Measurements from ENCODE around the gene CCNY. TPM values are rescaled to one million over a fixed set of nuclear protein-coding genes. Genes with fewer than 3 reads are reported as not detected.
A peak's percentile ranks its signal among the peaks of the same experiment; 100 is the strongest.

Gene CCNY
- total RNA-seq, 1 donor from 2014 or later: 68.7 TPM

- Mint-ChIP-seq H3K36me3 (ENCODE audit: low read depth) (peaks cover 6% of the 10 kb centered on the region), H3K4me1 (ENCODE audit: low read depth) (peaks cover 31% of the 10 kb centered on the region), H3K4me3 (ENCODE audit: unreplicated experiment) (no peak overlapping the region), H3K27ac (ENCODE audit: unreplicated experiment) (no peak overlapping the region), H3K27me3 (ENCODE audit: low read depth) (no peaks in the 10 kb centered on the region), H3K9me3 (ENCODE audit: low read depth) (peaks cover 20% of the 10 kb centered on the region)
- TF ChIP-seq CTCF (IDR thresholded peaks at IDR 0.05): no peak
- no peak for DNase-seq (ENCODE audit: low spot score)
Observed at GRCh38 chr10:35442592-35442991, 106.3 kb downstream of the CCNY start.

GRCh38 chr10:35443858-35444257, 107.5 kb downstream of the CCNY start:
- Mint-ChIP-seq H3K27me3 (ENCODE audit: low read depth) (no peaks in the 10 kb centered on the region), H3K9me3 (ENCODE audit: low read depth) (peaks cover 16% of the 10 kb centered on the region), H3K36me3 (ENCODE audit: low read depth) (peaks cover 6% of the 10 kb centered on the region), H3K27ac (ENCODE audit: unreplicated experiment) (no peak overlapping the region), H3K4me1 (ENCODE audit: low read depth) (peaks cover 44% of the 10 kb centered on the region), H3K4me3 (ENCODE audit: unreplicated experiment) (no peak overlapping the region)
- no peak for DNase-seq (ENCODE audit: low spot score)
- no peak for TF ChIP-seq CTCF (IDR thresholded peaks at IDR 0.05)

GRCh38 chr10:35445150-35445884, 109.0 kb downstream of the CCNY start:
- no peak overlapping the region for H3K4me3 Mint-ChIP-seq (ENCODE audit: unreplicated experiment)
- no peaks in the 10 kb centered on the region for H3K27me3 Mint-ChIP-seq (ENCODE audit: low read depth)
- H3K27ac Mint-ChIP-seq (ENCODE audit: unreplicated experiment): no peak overlapping the region
- DNase-seq (ENCODE audit: low spot score): no peak
- TF ChIP-seq CTCF (IDR thresholded peaks at IDR 0.05): no peak
- H3K9me3 Mint-ChIP-seq (ENCODE audit: low read depth): peaks cover 9% of the 10 kb centered on the region
- H3K36me3 Mint-ChIP-seq (ENCODE audit: low read depth): peaks cover 6% of the 10 kb centered on the region
- H3K4me1 Mint-ChIP-seq (ENCODE audit: low read depth): peaks cover 58% of the 10 kb centered on the region

GRCh38 chr10:35446439-35446838, 110.1 kb downstream of the CCNY start:
- Mint-ChIP-seq H3K27ac (ENCODE audit: unreplicated experiment) (peak overlapping the region; percentile 42), H3K9me3 (ENCODE audit: low read depth) (peaks cover 9% of the 10 kb centered on the region), H3K36me3 (ENCODE audit: low read depth) (peaks cover 6% of the 10 kb centered on the region), H3K4me1 (ENCODE audit: low read depth) (peaks cover 70% of the 10 kb centered on the region), H3K4me3 (ENCODE audit: unreplicated experiment) (no peak overlapping the region), H3K27me3 (ENCODE audit: low read depth) (no peaks in the 10 kb centered on the region)
- no peak for DNase-seq (ENCODE audit: low spot score)
- TF ChIP-seq CTCF (IDR thresholded peaks at IDR 0.05): no peak

- H3K27ac Mint-ChIP-seq (ENCODE audit: unreplicated experiment): peak overlapping the region; percentile 94
- no peak for TF ChIP-seq CTCF (IDR thresholded peaks at IDR 0.05)
- peak overlapping the region; percentile 29 for H3K4me3 Mint-ChIP-seq (ENCODE audit: unreplicated experiment)
- no peaks in the 10 kb centered on the region for H3K27me3 Mint-ChIP-seq (ENCODE audit: low read depth)
- peaks cover 73% of the 10 kb centered on the region for H3K4me1 Mint-ChIP-seq (ENCODE audit: low read depth)
- peaks cover 9% of the 10 kb centered on the region for H3K9me3 Mint-ChIP-seq (ENCODE audit: low read depth)
- H3K36me3 Mint-ChIP-seq (ENCODE audit: low read depth): peaks cover 4% of the 10 kb centered on the region
- DNase-seq (ENCODE audit: low spot score): no peak
Observed at GRCh38 chr10:35447693-35448407, 111.5 kb downstream of the CCNY start.

All from chondrocyte (in vitro differentiated cells).